GM19239 (cell line): Measurements from ENCODE around the gene PAIP2.
A peak's percentile ranks its signal among the peaks of the same experiment; 100 is the strongest.

ENCODE experiments used
- DNase-seq: peaks from one replicate; pipeline ENCODE4 v3.0.0; 2011; ENCODE audit warnings: low spot score; ENCODE audit not compliant: insufficient read length
- FAIRE-seq: peaks from 2 replicates; lab custom pipeline; 2011; peaks lifted over from hg19 to GRCh38; lab: Jason Lieb, UNC

Gene PAIP2

GRCh38 chr5:139390639-139391569 lies 49.2 kb downstream of the PAIP2 start:
- no peak for DNase-seq
- peak; percentile 35 for FAIRE-seq

- no peak for DNase-seq
Observed at GRCh38 chr5:139391570-139392323, 50.1 kb downstream of the PAIP2 start.

GRCh38 chr5:139392324-139392677 lies 50.6 kb downstream of the PAIP2 start:
- FAIRE-seq (no peak), DNase-seq (no peak)

More at GRCh38 chr5:139391570-139392323, 50.1 kb downstream of the PAIP2 start:
- FAIRE-seq = peak; percentile 84

GRCh38 chr5:139392678-139393496 lies 51.2 kb downstream of the PAIP2 start:
- peak; percentile 82 for DNase-seq
- FAIRE-seq = peak; percentile 84

GRCh38 chr5:139393497-139394122 lies 52.0 kb downstream of the PAIP2 start:
- DNase-seq = no peak
- no peak for FAIRE-seq

GRCh38 chr5:139394123-139394653 lies 52.5 kb downstream of the PAIP2 start:
- FAIRE-seq (no peak), DNase-seq (peak; percentile 67)

- FAIRE-seq (no peak), DNase-seq (no peak)
Observed at GRCh38 chr5:139394654-139395566, 53.3 kb downstream of the PAIP2 start, which contains the start of gene PROB1. Gene PROB1, minus strand, starts transcription at chr5:139395104. Its CDS starts 23 bp downstream, at chr5:139395081.

GRCh38 chr5:139395844-139396640 lies 54.4 kb downstream of the PAIP2 start:
- DNase-seq (no peak), FAIRE-seq (no peak)

GRCh38 chr5:139396691-139397090 lies 55.0 kb downstream of the PAIP2 start:
- DNase-seq (no peak), FAIRE-seq (no peak)

- DNase-seq = no peak
- FAIRE-seq = no peak
Observed at GRCh38 chr5:139397921-139398320, 56.3 kb downstream of the PAIP2 start.

GRCh38 chr5:139399501-139400121 lies 58.0 kb downstream of the PAIP2 start:
- FAIRE-seq = peak; percentile 59
- no peak for DNase-seq

- DNase-seq (no peak), FAIRE-seq (no peak)
Observed at GRCh38 chr5:139401546-139401945, 59.9 kb downstream of the PAIP2 start.

- DNase-seq = no peak
- no peak for FAIRE-seq
Observed at GRCh38 chr5:139402561-139403158, 61.0 kb downstream of the PAIP2 start.

- no peak for DNase-seq
- FAIRE-seq = no peak
Observed at GRCh38 chr5:139403418-139403786, 61.7 kb downstream of the PAIP2 start.

- FAIRE-seq = peak; percentile 94
- DNase-seq = peak; percentile 79
Observed at GRCh38 chr5:139403787-139404483, 62.3 kb downstream of the PAIP2 start, which contains the start of gene SPATA24. Gene SPATA24, minus strand, starts transcription at chr5:139404089. Its CDS starts 29 bp downstream, at chr5:139404060.

- FAIRE-seq (no peak), DNase-seq (no peak)
Observed at GRCh38 chr5:139404484-139404840, 62.8 kb downstream of the PAIP2 start.
